ENCODE results near the gene GTPBP3. TPM values are rescaled to one million over a fixed set of nuclear protein-coding genes. Genes with fewer than 3 reads are reported as not detected.
A peak's percentile ranks its signal among the peaks of the same experiment; 100 is the strongest.

Gene GTPBP3
- total RNA-seq, 4 donors from 2014 or later: 17.7 to 21.8 (median 19.6) TPM

DNA sequence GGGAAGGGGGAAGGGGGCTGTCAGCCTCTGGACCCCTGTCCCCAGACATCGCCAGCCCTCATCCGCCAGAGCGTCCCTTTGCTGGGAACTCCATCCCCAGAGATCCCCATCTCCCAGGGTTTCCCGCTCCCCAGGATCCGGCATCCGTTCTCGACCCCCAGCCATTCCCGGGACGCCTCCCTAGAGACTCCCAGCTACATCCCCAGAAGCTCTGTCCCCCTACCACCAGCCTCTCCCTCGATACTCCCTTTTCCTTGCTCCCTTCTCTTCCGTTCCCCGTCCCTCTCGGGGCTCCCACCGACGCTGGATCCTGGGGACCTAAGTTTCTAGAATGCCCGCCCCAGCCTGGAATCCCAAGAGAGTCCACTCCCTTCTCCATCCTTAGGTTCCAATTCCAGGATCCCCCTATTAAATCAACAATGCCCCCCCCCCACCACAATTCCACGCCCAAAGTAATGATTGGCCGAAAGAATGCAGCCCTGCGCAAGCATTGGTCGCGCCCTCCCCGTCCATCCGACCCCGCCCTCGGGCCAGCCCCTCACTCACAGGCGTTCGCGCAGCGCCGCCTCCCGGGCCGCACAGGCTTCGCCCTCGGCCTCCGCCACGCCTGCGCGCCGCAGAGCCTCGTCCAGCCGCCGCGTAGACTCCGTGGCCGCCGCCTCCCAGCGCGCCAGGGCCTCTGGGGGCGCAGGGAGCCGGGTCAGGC, 53.5 kb downstream of the GTPBP3 start:
- Histone ChIP-seq H3K4me1 (peaks cover 0 to 12% of the 10 kb centered on the region in 2 donors), H3K9me3 (no peaks in the 10 kb centered on the region), H3K4me3 (replicated peaks in 1 of 3) (peak overlapping the region in 1 of 3 donors; percentile 32), H3K27ac (no peak overlapping the region), H3K36me3 (no peaks in the 10 kb centered on the region), H3K27me3 (peaks cover 3% of the 10 kb centered on the region)
- DNase-seq: peak; percentile 73 to 81
- TF ChIP-seq, protein P1, sequence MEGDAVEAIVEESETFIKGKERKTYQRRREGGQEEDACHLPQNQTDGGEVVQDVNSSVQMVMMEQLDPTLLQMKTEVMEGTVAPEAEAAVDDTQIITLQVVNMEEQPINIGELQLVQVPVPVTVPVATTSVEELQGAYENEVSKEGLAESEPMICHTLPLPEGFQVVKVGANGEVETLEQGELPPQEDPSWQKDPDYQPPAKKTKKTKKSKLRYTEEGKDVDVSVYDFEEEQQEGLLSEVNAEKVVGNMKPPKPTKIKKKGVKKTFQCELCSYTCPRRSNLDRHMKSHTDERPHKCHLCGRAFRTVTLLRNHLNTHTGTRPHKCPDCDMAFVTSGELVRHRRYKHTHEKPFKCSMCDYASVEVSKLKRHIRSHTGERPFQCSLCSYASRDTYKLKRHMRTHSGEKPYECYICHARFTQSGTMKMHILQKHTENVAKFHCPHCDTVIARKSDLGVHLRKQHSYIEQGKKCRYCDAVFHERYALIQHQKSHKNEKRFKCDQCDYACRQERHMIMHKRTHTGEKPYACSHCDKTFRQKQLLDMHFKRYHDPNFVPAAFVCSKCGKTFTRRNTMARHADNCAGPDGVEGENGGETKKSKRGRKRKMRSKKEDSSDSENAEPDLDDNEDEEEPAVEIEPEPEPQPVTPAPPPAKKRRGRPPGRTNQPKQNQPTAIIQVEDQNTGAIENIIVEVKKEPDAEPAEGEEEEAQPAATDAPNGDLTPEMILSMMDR (IDR thresholded peaks at IDR 0.05): peak in 4 of 6 experiments; percentile 19 to 69 (median 64)
- TF ChIP-seq POLR2A (IDR thresholded peaks at IDR 0.05): no peak
- 1 to 3% methylated on average over 37 to 46 of the region's 50 CpGs for WGBS, 2 donors
- intact Hi-C loops (cut with DNase I): loop anchor here (10.0 kb wide), 1 partner anchor 74 kb away; the partner anchor contains the start of gene NXNL1

DNA sequence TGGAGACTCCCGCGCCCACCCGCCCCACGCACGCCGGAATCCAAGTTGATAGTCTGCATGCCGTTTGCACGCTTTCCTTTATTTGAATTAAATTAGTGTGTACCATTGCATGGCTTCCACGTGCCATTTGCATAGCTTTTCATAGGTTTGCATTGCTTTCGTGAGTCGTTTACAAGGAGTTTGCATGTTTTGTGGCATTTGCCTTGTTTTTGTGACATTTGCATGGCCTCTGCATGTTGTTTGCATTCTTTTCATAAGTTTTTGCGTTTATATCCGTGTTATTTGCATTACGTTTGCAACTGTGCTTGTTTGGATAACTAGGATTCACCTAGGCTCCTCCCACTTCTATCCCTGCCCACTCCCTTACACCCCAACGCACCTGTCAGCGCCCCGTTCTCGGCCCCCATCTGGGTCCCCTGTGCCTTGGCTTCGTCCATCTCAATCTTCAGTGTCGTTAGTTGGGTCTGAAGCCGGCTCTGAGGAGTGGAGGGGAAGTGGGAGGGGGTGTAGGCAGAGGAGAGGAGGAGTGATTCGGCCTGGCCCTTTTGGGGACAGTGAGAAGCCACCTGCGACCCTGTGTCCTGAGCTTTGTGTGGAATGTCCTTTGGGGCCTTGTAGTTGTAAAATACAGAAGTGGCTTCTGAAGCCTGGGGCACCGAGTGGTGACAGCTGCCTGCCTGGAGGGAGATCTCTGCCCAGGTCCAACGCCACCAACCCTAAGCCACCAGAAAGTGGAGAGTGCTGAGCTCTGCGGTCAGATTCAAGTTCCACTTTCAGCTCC, 54.2 kb downstream of the GTPBP3 start:
- 8 to 14% methylated on average over 24 to 25 of the region's 26 CpGs for WGBS, 2 donors
- Histone ChIP-seq H3K27ac (no peak overlapping the region), H3K36me3 (no peaks in the 10 kb centered on the region), H3K27me3 (peaks cover 3% of the 10 kb centered on the region), H3K4me1 (peaks cover 0 to 12% of the 10 kb centered on the region in 2 donors), H3K4me3 (replicated peaks in 1 of 3) (no peak overlapping the region), H3K9me3 (no peaks in the 10 kb centered on the region)
- intact Hi-C loops (cut with DNase I): loop anchor here (10.0 kb wide), 1 partner anchor 73 kb away; the partner anchor contains the start of gene NXNL1
- no peak for DNase-seq
- TF ChIP-seq, protein P1 (IDR thresholded peaks at IDR 0.05): no peak
- TF ChIP-seq POLR2A (IDR thresholded peaks at IDR 0.05): no peak

Other genes with a start within 250 kb of the GTPBP3 start
- gene USE1, start 122.2 kb upstream of the GTPBP3 start, total RNA-seq: 10 to 100 TPM; 21.4 to 36.0 (median 27.4) TPM
- gene OCEL1, start 111.3 kb upstream of the GTPBP3 start, total RNA-seq: 10 to 100 TPM in 3 of 4 donors, 1 to 10 TPM in 1; 9.7 to 33.5 (median 21.8) TPM
- gene NR2F6, start 91.6 kb upstream of the GTPBP3 start, total RNA-seq: 100 to 1,000 TPM in 2 of 4 donors, 10 to 100 TPM in 2; 66.0 to 117 (median 97.9) TPM
- gene USHBP1, start 72.8 kb upstream of the GTPBP3 start, total RNA-seq: 10 to 100 TPM in 3 of 4 donors, 1 to 10 TPM in 1; 8.9 to 24.3 (median 11.1) TPM
- gene BABAM1, start 70.1 kb upstream of the GTPBP3 start, total RNA-seq: 10 to 100 TPM; 49.6 to 87.5 (median 71.1) TPM
- under 1 TPM; 0.11 to 0.40 (median 0.27) TPM for gene ANKLE1, start 55.7 kb upstream of the GTPBP3 start, total RNA-seq
- gene ABHD8, start 34.1 kb upstream of the GTPBP3 start, total RNA-seq: 10 to 100 TPM; 14.4 to 31.2 (median 23.3) TPM
- gene MRPL34, start 31.7 kb upstream of the GTPBP3 start, total RNA-seq: 100 to 1,000 TPM in 3 of 4 donors, 10 to 100 TPM in 1; 95.8 to 311 (median 149) TPM
- gene DDA1, start 28.0 kb upstream of the GTPBP3 start, total RNA-seq: 10 to 100 TPM; 14.5 to 40.4 (median 20.1) TPM
- gene ANO8, start 2.7 kb upstream of the GTPBP3 start, total RNA-seq: 10 to 100 TPM in 1 of 4 donors, 1 to 10 TPM in 3; 5.0 to 10.9 (median 5.9) TPM
- gene PLVAP, start 39.8 kb downstream of the GTPBP3 start, total RNA-seq: 100 to 1,000 TPM; 103 to 322 (median 174) TPM
- not detected for gene CCDC194, start 56.6 kb downstream of the GTPBP3 start, total RNA-seq
- 10 to 100 TPM; 14.1 to 83.0 (median 24.7) TPM for gene BST2, start 68.1 kb downstream of the GTPBP3 start, total RNA-seq
- gene MVB12A, start 82.5 kb downstream of the GTPBP3 start, total RNA-seq: 100 to 1,000 TPM in 1 of 4 donors, 10 to 100 TPM in 3; 51.5 to 146 (median 68.3) TPM
- under 1 TPM in 1 of 4 donors, not detected in 3; 0.56 TPM for gene TMEM221, start 111.1 kb downstream of the GTPBP3 start, total RNA-seq
- not detected for gene NXNL1, start 123.4 kb downstream of the GTPBP3 start, total RNA-seq
- gene SLC27A1, start 133.0 kb downstream of the GTPBP3 start, total RNA-seq: 10 to 100 TPM; 25.3 to 40.7 (median 28.1) TPM
- 100 to 1,000 TPM in 2 of 4 donors, 10 to 100 TPM in 2; 71.5 to 138 (median 97.7) TPM for gene PGLS, start 174.1 kb downstream of the GTPBP3 start, total RNA-seq
- 10 to 100 TPM; 19.3 to 35.9 (median 33.0) TPM for gene COLGALT1, start 218.1 kb downstream of the GTPBP3 start, total RNA-seq

Data from thyroid gland (tissue), 4 donors.